Heart left ventricle (tissue), 13 donors: ENCODE measurements around the gene KISS1R.

ENCODE experiments used
- POLR2A ChIP-seq, 2 donors: fragments of 450-650 bp; IDR thresholded peaks; one replicate each; pipeline ENCODE4 v1.6.1; 2017; ENCODE audit warnings: antibody characterized with exemption in 2 of 2, mild to moderate bottlenecking in 2 of 2, moderate library complexity in 2 of 2
- TF ChIP-seq, protein P1 (sequence below), 12 donors: fragments of 200-600 bp; sonication (generic) in 4 of 12; IDR thresholded peaks; one replicate each; pipeline versions ENCODE4 v1.5.0 to v1.8.0; 2018 to 2022; ENCODE audit warnings: antibody characterized with exemption in 12 of 12, mild to moderate bottlenecking in 5 of 12
- donor health status: ischemic (EF 13 %, LVEDD 7.1; RV severe dilation, severe dysfunction).
- donor health status: DM: no; HTN: yes; CAD: no.
- donor health status: DM: no; HTN: no; CAD: no.
- donor health status: ischemic (EF 25% LVEDD 6.9; RV normal size, moderate dysfunction).
- donor health status: ischemic (EF 25% LVEDD 5.7; RV mildly dilated, moderate dysfunction).
- donor health status: ischemic (EF 35%, LVEDD 5.7; RV mildly dilated, moderate dysfunction).
- donor health status: nonischemic (EF 11% LVEDD 7.7; RV severe dilation, severe dysfunction).
- donor health status: DM: yes; HTN: yes; CAD: no.
- donor health status: PGD.
- donor health status: ischemic (EF 29% LVEDD 5.4; RV normal size, mild dysfunction).
- donor health status: nonischemic (EF 23%, LVEDD 6.1; RV moderate dilation, normal function).

DNA sequence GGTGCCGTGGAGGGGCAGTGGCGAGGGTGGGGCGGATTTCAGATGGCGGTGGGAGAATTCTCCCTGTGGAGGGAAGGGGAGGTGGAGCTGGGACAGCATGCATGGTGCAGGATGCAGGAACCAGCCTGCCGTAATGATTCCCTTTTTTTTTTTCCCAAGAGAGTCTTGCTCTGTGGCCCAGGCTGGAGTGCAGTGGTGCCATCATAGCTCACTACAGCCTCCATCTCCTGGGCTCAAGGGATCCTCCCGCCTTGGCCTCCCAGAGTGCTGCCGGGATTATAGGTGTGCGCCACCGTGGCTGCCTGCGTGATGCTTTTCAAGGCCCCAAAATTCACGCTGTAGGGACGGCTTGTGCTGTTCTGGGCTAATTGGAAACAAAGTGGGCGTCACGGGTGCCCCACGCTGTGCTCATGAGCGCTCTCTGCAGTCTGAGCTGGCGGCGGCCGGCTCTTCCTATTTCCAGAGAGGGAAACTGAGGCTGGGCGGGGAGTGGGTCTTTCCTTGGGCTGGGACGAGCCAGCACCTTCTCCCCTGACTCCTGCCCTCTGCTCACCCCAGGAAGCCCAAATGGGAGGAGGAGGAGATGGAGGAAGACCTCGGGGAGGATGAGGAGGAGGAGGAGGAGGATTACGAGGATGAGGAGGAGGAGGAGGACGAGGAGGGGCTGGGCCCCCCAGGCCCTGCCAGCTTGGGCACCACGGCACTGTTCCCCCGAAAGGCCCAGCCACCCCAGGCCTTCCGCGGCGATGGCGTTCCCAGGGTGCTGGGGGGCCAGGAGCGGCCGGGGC lies 14.9 kb downstream of the KISS1R start:
- TF ChIP-seq, protein P1, sequence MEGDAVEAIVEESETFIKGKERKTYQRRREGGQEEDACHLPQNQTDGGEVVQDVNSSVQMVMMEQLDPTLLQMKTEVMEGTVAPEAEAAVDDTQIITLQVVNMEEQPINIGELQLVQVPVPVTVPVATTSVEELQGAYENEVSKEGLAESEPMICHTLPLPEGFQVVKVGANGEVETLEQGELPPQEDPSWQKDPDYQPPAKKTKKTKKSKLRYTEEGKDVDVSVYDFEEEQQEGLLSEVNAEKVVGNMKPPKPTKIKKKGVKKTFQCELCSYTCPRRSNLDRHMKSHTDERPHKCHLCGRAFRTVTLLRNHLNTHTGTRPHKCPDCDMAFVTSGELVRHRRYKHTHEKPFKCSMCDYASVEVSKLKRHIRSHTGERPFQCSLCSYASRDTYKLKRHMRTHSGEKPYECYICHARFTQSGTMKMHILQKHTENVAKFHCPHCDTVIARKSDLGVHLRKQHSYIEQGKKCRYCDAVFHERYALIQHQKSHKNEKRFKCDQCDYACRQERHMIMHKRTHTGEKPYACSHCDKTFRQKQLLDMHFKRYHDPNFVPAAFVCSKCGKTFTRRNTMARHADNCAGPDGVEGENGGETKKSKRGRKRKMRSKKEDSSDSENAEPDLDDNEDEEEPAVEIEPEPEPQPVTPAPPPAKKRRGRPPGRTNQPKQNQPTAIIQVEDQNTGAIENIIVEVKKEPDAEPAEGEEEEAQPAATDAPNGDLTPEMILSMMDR (IDR thresholded peaks at IDR 0.05), result no peak
- TF ChIP-seq POLR2A (IDR thresholded peaks at IDR 0.05), result no peak
